Stimulated activated CD4-positive, alpha-beta T cell treated with anti-CD3 and anti-CD28 coated beads, Interleukin-1b, Interleukin-23, amount 100 ng/mL, for 48 hours (primary cell): ENCODE data around the gene CDHR2.
"Not testable (repeated sequence)": the region's sequence is repeated elsewhere in the genome, so short reads cannot be mapped to it uniquely, and the experiment has no call there.

Experiments used
- DNase-seq: peaks from one replicate; pipeline ENCODE4 v3.0.0-alpha.2; 2020

The CDHR2 gene

DNA sequence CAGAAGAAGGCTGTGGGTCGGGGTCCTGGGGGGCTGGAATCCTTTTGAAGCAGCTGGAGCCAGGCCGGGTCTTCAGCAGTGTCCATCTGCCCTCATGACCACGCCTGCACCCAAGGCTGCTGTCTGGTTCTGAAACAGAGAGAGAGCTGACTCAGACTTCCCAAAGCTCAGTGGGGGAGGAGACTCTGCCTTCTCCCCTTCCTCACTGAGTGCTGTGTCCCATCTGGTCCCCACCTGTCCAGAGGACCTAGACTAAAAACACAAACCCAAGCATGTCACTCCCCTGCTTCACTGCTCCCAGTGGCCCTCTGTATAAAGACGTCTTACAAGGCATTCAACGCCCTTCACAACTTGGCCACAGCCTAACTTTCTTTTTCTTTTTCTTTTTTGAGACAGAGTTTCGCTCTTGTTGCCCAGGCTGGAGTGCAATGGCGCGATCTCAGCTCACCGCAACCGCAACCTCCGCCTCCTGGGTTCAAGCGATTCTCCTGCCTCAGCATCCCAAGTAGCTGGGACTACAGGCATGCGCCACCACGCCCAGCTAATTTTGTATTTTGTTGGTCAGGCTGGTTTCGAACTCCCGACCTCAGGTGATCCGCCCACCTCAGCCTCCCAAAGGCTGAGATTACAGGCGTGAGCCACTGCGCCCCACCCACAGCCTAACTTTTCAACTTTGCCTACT, 50.7 kb downstream of the CDHR2 start:
- not testable (repeated sequence) for DNase-seq

DNA sequence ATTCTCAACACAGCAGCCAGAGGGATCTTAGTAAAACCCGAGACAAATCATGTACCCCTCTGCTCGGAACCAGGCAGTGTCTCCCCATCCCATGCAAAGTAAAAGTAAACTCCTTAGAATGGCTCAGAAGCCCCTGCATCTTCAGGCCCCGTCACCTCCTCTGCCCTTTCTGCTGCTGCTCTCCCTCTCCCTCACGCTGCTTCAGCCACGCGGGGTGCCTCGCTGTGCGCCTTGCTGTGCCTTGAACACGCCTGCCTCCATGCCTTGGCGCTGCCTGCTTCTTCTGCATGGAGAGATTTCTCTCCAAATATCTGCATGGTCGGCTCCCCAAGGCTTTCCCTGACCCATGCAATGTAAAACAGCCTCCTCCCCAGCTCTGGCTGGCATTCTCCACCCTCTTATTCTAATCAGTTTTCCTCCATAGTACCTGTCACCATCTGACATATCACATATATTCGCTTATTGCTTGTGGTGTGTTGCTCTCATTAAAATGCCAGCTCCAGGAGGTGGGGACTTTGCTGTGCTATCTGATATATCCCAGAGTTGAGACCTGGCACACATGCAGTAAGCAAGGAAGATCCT, 52.9 kb downstream of the CDHR2 start:
- no peak for DNase-seq

DNA sequence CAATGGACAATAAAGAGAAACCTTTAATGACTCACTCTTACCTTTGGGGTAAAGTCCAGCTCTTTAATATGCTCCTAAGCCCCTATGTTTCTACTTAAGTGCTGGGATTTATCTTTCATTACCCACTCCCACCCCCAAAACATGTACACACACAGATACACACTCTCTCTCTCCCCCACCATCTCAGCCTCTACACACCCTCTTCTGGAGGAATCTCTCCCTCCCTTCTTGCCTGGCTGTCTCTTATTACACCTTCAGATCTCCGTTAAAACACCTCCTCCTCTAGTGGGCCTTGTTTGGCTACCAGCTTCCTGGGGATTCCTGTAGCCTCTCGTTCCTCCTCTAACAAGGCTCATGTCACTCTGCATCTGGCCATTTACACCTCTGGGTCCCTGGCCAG, 53.9 kb downstream of the CDHR2 start:
- no peak for DNase-seq

DNA sequence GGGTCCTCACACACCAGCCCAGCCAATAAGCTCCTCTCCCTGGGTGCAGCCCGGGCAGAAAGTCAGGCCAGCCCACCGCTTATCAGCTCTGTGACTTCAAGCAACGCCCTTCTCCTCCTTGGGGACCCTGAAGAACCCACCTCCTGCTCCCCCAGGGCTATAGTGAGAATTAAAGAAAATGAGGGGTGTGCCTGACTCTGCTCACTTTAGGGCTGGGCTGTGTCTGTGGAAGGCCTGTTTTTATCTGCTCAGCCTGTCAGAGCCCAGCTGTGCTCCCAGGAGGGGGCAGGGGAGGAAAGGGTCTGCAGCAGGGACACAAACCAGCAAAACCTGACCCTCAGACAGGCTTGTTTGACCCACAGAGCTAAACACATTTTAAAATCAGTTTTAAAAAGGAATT, 56.9 kb downstream of the CDHR2 start:
- no peak for DNase-seq

DNA sequence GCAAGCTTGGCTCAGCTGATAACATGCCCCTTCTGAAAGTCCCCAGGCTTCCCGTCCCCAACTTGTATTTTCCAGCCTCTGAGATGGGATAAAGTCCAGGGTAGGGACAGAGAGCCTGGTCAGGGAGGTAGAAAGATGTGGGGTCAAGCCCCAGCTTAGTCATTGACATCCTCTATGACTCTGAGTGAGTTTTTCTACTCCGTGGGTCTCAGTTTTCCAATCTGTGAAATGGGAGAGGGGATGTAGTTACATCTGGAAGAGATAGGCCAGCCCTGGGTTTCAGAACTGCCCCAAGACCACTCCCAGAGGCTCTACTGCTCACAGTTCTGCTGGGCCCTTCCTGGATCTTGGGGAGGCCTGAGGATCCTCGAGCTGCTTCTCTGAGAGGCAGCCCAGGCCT, 57.7 kb downstream of the CDHR2 start:
- no peak for DNase-seq

DNA sequence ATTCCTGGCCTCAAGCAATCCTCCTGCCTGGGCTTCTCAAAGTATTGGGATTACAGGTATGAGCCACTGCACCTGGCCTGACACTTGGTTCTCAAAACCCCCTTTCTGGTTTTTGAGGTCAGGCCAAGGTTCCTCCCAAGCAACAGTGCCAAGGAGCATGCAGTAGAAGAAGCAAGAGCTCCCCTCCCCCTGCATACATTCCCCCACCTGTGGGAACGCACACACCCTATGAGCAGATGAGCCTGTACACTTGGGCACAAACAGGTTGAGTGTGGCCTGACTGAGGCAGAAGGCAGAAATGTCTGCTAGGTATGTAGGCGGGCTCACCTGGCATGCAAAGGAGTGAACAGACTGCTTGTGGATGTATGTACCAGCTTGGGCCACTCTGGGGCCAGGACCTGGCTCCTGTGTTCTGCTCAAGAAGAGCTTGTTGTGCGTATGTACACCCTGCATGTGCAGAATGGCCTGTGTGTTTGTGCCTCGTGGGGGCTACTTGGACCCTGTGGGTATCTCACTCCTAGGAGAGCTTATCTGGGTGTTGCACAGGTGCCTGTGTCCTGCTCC, 59.1 kb downstream of the CDHR2 start:
- DNase-seq = no peak

DNA sequence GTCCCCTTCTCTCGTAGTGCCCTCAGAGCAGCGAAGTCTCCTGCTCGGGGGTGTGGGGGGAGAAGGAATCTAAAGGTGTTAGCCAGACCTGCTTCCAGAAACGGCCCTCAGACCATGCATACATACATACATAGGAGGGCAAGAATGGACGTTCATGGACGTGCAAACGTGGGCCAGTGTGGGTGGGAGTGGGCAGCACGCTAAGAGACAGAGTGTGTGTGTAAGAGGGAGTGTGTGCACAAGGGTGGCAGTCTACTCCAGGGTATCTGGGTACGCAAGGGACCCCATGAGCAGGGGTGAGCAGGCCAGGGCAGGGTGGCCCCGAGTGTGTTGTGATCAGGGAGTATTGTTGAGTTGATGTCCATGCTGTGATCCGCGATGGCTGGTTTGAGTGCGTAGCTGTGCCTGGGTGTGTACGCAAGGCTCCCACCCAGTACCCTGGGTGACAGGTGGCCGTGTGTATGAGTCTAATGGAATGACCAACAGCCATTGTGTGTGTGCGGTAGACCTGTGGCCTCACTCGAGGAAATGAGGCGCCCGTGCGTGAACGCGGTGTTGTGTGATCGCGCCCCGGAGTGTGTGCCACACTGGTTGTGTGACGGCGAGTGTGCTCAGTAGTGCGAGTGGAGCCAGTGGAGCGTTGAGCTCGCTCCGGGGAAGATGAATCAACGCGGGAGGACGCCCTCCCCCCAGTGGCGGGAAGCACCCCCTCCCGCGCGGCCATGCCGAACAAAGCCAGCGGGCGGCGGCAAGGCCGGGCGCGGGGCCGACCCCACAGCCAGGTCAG, 60.0 kb downstream of the CDHR2 start:
- peak; percentile 30 for DNase-seq

DNA sequence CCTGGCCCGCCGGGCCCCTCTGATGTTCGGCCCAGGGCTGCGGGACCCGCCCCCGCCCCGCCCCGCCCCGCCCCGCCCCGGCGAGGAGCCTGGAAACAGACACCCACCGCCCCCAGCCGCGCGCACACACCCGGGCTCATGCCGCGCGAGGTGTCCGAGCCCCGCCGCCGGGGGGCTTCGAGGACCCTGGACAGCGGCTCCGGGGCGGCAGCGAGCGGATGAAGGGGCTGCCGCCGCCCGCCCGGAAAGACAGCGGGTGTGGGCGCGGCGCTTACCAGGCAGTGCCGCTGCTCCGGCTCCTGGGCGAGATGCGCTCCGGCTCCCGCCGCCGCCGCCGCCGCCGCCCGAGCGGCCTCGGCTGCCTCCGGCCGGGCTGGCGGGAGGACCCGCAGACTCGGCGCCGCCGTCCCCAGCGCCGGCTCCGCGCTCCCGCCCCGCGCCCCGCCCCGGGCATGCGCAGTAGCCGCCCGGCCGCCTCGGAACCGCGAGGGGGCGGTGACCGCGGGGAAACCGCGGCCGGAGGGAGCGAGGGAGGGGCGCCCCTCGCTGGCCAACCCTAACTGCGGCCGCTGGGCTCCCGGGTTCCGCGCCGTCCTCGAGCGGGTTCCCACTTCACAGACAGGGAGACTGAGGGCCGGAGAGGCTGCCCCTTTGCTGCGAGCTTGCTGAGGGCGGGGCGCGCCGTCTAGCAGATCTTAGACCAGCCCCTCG, 60.7 kb downstream of the CDHR2 start, which contains the start of gene GPRIN1:
Gene GPRIN1, minus strand, starts transcription at position 433 of the 711 bp plus-strand sequence. CDS start 10,322 bp downstream, outside the sequence.
- DNase-seq = peak; percentile 51

DNA sequence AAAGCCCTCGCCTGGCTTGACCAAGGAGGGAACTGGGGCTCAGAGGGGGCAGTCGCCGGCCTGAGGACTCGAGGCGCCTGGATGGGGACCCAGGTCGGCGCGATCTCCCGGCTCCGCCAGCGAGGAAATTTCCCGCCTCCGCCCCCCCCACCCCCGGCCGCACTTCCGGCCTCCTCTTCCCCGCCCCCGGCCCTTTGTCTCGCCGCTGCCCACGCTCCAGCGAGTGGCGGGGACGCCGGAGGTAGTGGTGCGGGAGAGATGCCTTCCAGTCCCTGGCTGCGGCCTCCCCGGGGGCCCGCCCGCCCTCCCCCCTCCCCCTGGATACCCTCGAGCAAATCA, 61.3 kb downstream of the CDHR2 start:
- DNase-seq = no peak

DNA sequence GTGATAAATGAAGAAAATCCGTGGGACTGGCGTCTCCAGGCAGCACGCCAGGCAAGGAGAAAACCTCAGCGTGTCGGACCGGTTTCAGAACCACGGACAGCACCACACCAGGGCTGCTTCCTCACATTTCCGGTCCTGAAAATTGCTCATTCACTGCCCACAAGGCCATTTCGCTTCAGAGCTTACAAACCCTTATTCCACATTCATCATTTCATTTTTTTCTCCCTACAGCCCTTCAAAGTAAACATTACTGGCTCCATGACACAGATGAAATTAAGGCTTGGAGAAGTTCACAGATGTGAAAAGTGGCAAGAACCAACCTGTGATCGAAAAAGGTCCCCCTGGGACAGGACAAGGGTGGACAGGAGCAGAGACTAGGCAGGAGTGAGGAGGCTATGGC, 62.3 kb downstream of the CDHR2 start:
- peak; percentile 54 for DNase-seq

DNA sequence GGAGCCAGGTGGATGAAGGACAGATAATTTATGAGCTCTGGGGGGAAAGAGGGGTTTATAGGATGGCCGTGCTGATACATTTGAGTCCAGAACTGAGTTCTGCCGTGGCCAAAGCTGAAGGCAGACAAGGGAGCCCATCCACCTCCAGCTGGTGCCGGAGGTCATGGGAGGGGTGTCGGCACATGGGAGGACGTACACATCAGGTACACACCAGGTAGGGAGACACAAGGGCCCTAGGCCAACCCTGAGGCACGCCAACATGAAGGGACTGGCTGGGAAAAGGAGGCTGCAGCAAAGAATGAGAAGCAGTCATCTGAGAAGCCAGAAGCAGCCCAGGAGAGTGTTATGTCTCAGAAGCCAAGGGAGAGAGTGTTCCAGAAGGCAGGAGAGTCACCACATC, 62.9 kb downstream of the CDHR2 start:
- DNase-seq = no peak

DNA sequence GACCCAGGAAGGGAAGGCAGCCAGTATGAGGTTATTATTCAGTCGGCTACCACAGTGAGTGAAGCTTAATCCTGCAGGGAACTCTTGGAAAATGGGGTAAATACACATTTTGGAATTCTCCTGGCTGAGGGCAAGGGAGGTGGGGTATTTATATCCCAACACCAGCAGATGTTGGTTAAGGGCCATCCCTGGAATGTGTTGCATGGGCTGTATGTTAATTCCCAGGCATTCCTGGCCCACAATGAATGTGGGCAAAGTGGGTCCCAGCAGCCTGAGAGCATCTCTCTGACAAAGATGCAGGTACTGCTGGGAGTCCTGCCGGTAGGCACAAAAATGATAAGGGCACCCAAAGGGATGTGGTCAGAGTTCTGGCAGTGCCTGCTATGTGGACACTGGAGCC, 63.7 kb downstream of the CDHR2 start:
- no peak for DNase-seq

DNA sequence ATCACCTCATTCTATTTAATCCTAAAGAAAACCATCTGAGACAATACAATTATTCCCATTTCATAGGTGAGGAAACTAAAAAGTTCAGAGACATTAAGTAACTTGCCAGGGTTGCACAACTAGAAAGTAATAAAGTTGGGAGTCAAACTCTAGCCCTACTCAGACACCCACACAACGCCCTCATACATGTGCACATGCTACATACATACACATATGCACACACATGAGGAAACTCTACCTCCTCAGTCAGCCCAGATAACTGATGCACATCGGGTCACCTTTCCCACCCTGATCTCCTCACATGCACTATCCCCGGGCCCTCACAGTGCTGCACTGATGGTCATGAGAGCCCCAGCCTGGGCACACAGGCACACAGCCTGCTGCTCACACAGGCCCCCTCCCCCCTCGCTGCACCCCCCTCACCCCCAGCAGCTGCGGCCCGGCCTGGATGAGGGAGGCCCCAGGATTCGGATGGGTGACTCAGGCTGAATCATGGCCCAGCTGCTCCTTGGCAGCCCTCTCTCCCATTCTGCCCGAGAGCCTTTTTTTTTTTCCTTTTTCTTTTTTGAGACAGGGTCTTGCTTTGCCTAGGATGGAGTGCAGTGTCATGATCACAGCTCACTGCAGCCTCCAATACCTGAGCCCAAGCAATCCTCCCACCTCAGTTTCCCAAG, 65.8 kb downstream of the CDHR2 start:
- DNase-seq = no peak

DNA sequence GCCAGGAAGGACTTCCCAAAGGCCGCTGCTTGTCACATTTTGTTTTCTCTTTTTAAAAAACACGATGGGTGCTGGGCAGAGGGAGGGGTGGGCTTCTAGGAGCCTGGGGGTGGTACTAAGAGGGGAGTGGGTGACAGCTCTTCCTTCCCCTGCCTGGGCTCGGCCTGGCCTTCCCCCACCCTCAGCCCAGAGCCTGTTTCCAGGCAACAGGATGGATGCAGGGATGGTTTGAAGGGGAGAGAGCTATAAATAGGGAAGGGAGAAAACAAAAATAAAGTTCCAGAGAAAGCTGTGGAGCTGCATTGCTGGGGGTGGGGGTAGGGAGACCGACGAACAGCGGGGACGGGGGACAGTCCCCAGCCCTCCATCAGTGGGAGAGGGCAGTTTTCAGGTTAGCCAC, 67.4 kb downstream of the CDHR2 start:
- DNase-seq = no peak

DNA sequence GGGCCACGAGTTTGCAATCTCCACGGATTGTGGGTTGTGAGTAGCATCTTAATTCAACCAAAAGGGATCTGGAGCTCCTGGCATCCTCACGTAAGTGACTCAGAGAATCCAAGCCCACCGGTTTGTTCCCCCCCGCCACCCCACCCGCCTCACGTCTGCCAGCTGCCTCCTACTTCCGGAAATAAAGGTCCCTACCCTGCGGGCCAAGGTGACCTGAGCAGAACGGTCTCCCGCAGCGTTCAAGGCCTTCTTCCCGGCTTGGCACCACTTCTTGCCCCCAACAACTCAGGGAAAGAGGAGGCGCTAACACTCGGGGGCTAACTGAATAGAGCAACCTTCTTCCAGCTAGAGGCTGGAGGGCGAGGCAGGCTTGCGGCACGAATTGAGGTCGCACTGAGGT, 69.6 kb downstream of the CDHR2 start:
- DNase-seq = no peak

DNA sequence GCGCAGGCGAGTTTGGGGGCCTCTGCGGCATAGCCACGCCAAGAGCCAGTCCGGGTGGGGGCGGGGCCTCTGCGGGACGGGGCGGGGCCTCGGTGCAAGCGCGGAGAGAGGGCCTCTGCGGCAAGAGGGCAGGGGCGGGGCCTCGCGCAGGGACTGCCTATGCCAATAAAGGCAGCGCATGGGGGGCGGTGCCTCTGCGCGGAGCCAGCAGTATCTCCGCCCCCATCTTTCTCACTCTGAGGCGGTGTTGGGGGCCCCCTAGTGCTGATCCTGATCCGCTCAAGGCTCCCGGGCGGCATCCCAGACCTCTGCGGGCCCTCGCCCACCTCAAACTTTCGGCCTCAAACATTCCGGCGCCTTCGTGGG, 70.0 kb downstream of the CDHR2 start:
- DNase-seq = peak; percentile 90

DNA sequence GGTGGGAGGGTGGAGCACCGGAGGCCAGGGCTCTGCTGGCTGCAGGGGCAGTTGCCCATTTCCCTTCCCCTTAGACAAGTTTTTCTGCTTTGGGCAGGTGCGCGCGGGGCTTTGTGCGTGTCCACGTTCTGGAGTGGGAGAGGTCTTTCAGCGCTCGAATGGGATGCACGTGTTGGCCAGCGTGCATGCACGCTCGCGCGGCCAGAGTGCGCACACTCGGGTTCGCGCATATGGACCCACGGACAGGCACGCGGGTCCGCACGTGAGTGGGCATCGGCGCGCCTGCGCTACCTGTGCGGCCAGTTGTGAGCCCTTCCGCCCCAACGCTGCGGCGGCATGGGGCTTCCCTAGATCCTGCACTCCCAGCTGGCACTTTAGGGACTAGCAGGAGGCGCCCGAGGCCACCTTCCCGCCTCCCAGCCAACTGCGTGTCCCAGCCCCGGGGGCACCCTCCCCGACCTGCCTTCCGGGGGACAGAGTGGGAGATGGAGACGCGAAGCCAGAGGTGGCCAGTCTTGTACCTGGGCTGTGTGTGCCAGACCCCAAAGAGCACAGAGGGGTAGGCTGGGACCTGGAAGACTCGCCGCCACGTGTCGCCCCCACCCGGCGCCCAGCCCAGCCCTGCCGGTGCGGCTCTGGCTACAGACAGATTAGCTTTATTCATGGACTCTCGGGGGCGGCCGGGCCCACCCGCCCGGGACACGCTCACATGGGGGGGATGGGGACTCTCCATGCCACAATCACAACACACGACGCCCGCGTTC, 70.6 kb downstream of the CDHR2 start:
- DNase-seq = no peak

DNA sequence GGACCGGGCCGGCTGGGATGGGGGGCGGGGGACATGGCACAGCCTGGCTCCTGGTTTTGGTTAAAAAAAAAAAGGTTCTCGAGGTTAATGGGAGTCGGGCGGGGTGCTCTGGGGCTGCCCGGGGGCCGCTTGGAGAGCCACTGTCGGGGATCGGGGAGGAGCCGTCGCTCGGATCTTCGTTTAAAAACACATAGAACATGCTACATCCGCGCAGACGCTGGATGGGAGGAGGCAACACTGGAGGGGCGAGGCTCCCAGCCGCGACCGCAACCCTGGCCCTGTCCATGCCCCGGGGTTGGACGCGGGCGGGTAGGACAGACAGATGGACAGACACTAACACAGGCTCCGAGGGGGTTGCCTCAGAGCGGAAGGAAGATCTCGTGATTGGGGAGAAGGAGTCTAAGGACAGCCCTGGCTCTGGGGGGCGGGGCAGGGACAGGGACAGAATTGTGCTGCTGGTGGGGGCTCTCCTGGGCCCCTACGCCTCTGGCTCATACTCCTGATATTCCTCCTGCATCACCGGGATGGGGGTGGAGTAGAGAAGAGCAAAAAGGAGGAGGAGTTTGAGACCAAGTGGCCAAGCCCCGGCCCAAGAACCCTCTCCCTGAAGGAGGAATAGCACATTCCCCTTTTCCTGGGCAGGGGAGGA, 71.3 kb downstream of the CDHR2 start:
- no peak for DNase-seq

DNA sequence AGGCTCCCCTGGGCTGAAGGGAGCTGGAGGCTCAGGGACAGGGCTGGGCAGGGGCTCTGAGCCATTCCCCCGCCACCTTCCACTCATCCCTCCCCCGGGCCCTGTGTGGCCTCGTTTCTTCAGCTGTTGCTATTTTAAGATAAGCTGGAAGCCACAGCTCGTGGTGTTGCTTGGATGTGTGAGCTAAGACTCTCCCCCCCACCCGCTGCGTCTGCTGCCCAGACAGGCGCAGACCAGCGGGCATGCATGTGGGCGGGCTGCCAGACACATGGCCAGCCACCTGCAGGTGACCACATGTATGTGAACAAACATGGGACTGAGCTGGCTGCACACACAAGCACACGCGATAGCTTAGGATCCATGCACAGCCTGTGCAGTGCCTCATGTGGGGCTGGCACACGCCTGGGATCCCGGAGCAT, 72.5 kb downstream of the CDHR2 start:
- no peak for DNase-seq

DNA sequence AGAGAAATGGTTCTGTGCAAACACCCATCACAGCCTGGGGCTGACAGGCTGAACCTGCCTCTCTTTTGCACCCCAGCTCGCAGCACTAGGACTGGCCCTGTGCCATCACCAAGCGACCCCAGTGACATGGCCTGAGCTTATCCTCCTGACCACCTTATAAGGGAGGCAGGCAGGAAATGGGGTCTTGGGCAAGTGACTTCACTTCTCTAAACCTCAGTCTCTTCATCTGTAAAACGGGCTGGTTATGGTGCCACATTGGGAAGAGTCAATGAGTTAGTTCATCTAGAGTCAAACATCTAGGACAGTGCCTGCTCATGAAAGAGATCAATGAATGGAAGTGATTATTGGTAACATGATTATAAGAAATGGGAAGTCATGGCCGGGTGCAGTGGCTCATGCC, 75.0 kb downstream of the CDHR2 start:
- DNase-seq = no peak

DNA sequence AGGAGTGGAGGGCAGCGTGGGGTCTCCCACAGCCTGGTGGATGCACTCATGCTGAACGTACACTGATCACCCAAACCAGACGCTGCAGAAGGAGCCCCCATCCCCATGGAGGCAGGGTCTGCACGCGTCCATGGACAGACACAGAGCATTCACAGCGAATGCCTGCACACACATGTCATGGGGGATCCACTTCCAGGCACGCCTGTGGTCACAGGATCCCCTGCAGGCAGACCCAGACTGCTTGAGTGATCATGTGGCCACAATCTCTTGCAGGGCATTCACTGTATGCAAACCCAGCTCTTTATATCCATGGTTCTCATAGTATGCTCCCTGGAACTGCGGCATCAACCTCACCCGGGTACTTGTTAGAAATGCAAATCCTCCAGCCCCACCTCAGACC, 75.8 kb downstream of the CDHR2 start:
- no peak for DNase-seq
